GM12872 (cell line): ENCODE data around the gene RBM4.

Experiments
- TF ChIP-seq, protein P1 (sequence below): IDR thresholded peaks from 3 replicates; pipeline ENCODE4 v1.5.1; 2011; ENCODE audit warnings: low read depth, mild to moderate bottlenecking, low read length, moderate library complexity; ENCODE audit not compliant: insufficient read depth

RBM4 gene

DNA sequence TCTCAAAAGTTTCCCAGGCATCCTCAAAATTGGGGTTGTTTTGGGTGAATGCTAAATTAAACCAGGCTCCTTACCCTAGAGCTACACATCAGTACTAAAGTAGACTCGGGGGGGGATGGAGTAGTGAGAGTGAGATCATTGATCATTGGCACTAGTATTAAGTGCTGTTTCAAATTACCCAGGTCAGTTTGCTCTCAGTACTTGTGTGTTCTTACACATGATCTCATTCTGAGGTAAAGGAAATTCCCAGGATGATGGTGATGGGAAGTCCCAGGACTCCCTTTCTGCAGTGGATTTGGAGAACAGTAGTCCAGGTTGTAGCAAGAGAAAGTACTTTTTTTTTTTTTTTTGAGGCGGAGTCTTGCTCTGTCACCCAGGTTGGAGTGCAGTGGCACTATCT lies 12.5 kb downstream of the RBM4 start:
- TF ChIP-seq, protein P1, sequence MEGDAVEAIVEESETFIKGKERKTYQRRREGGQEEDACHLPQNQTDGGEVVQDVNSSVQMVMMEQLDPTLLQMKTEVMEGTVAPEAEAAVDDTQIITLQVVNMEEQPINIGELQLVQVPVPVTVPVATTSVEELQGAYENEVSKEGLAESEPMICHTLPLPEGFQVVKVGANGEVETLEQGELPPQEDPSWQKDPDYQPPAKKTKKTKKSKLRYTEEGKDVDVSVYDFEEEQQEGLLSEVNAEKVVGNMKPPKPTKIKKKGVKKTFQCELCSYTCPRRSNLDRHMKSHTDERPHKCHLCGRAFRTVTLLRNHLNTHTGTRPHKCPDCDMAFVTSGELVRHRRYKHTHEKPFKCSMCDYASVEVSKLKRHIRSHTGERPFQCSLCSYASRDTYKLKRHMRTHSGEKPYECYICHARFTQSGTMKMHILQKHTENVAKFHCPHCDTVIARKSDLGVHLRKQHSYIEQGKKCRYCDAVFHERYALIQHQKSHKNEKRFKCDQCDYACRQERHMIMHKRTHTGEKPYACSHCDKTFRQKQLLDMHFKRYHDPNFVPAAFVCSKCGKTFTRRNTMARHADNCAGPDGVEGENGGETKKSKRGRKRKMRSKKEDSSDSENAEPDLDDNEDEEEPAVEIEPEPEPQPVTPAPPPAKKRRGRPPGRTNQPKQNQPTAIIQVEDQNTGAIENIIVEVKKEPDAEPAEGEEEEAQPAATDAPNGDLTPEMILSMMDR, result no peak

DNA sequence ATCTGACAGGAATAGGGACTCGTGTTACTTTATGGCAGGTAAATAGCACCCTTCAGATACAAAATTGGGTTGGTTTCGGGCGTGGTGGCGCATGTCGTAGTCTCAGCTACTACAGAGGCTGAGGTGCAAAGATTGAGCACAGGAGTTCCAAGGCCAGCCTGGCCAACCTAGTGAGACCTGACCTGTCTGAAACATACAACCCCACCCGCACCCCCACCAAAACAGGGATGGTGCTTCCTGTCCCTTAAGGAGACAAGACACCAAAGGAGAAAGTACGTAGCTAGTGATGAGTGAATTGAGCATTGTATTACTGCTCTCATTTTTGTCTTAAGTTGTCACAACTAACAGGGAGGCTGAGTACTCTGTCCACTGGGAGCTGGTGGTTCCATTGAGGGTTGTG lies 14.1 kb downstream of the RBM4 start:
- TF ChIP-seq, protein P1, result no peak

DNA sequence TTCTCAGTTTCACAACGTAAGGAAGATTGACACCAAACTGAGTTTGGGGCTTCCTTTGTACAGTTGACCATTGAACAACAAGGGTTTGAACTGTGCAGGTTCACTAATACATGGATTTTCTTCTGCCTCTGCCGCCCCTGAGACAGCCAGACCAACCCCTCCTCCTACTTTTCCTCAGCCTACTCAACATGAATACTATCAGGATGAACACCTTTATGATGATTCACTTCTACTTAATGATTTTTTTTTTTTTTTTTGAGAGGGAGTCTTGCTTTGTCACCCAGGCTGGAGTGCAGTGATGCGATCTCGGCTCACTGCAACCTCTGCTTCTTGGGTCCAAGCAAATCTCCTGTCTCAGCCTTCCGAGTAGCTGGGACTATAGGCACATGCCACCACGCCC lies 14.6 kb downstream of the RBM4 start:
- TF ChIP-seq, protein P1, result no peak

DNA sequence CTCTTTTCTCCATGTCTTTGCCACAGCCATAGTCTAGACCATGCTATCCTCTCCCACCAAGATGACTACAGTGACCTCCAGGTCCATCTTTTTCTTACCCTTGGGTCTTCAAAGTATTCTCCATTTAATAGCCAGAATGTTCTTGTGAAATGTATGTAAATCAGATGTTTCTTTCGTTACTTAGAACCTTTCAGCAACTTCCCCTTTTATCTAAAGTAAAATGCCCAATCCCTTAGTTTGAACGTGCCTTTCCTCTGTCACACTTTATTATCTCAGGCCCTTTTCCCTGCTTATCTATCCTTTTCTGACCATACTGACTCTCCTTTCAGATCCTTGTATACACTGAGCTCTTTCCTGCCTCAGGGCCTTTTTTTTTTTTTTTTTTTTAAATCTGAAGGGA lies 21.3 kb downstream of the RBM4 start:
- TF ChIP-seq, protein P1, result no peak

DNA sequence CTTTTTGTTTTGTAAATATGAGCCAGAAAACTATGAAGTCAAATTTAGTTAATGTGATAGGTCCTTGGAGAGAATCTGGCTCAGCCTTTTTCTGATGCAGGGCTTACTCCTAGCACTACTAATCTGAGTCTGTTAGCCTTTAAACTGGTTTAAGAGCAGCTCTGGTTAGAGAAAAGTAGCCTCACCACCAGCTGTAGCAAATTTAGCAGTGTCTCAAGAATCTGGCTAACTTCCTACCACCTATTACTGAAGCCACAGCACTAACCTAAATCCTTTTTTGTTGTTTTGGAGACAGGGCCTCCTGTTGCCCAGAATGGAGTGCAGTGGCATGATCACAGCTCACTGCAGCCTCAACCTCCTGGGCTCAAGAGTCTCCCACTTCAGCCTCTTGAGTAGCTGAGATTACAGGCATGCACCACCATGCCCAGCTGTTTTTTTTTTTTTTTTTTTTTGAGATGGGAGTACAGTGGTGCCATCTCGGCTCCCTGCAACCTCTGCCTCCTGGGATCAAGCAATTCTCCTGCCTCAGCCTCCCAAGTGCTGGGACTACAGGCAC lies 25.3 kb downstream of the RBM4 start:
- TF ChIP-seq, protein P1, result no peak

DNA sequence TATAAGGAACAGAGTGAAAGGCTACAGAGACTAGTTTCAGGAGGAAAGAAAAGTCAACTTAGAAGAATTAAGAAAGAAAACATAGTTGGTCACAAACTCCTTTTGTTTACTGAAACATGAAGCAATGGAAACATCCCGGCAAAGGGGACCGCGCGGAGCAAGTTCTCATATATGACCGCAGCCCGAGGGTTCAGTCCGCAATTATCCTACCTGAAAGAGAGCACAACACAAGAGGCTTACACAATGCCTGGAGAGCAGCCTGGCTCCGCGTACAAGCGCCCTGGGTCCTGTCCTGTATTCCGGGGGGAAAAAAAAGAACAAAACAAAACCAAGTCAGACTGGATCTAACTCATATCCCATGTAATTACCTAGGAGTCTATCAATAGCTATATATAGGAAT lies 26.9 kb downstream of the RBM4 start:
- TF ChIP-seq, protein P1, result no peak

DNA sequence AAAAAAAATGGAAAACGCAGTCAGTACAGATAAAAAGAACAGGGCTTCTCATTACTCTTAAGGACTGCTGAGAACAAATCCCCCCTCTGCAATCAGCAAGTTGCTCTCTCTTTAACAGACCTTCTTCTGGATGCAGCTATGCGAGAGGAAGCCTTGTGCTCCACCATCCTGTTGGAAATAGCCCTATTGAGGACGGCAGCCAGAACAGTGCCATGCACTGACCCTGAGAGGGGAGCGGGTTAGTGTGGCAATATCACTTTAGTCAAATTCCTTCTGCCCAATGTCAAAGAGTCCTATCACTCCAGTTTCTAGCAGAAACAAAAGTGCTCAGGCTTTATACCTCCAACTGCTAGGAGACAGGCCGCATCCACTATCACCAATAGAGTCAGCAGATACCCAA lies 32.3 kb downstream of the RBM4 start:
- TF ChIP-seq, protein P1, result no peak
